BE2C (cell line): ENCODE results near the gene EXOC4.

Experiments used
- DNase-seq: peaks from one replicate; pipeline ENCODE4 v3.0.0-alpha.2; 2020
- H3K27me3 ChIP-seq: fragments of 250-450 bp; sonication (Bioruptor Pico); 2 replicates; pipeline ENCODE4 v1.5.1; 2020; ENCODE audit warnings: mild to moderate bottlenecking
- H3K36me3 ChIP-seq: fragments of 250-450 bp; sonication (Bioruptor Pico); 2 replicates; pipeline ENCODE4 v1.5.1; 2020; ENCODE audit warnings: mild to moderate bottlenecking
- H3K4me1 ChIP-seq: fragments of 250-450 bp; sonication (Bioruptor Pico); 2 replicates; pipeline ENCODE4 v1.5.1; 2020
- H3K4me3 ChIP-seq: 2 replicates; pipeline ENCODE4 v1.5.1; 2011; ENCODE audit warnings: low read depth, low read length
- H3K9me3 ChIP-seq: fragments of 250-450 bp; sonication (Bioruptor Pico); 2 replicates; pipeline ENCODE4 v1.5.1; 2020
- TF ChIP-seq, protein P1 (sequence below): IDR thresholded peaks from 2 replicates; pipeline ENCODE4 v1.5.1; 2012; ENCODE audit warnings: mild to moderate bottlenecking, low read depth, low read length

The EXOC4 gene

DNA sequence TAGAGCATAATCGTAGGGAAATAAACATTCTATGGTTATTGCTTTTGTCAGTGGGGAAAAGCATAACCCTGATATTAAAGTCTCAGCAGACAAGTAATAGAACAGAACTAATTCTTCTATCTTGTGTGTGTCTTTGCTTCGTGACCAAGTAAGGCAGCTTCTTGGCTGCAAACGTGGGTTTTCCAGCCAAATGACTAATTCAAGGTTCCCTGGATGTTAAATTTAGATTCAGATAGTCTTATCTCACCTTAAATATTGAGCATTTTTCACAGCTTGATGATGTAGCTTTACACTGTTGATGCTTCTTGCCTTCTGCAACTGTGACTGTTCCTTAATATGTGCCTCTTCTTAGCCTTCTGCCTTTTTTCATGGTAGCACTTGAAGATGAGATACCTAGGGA lies 113.0 kb downstream of the EXOC4 start:
- H3K4me1 ChIP-seq = peaks cover 2% of the 10 kb centered on the region; the same call in 1 of the 2 replicates
- no peaks in the 10 kb centered on the region for H3K9me3 ChIP-seq
- H3K4me3 ChIP-seq = no peak overlapping the region
- no peak for DNase-seq
- no peaks in the 10 kb centered on the region for H3K27me3 ChIP-seq
- no peaks in the 10 kb centered on the region; the same call in 1 of the 2 replicates for H3K36me3 ChIP-seq
- TF ChIP-seq, protein P1, sequence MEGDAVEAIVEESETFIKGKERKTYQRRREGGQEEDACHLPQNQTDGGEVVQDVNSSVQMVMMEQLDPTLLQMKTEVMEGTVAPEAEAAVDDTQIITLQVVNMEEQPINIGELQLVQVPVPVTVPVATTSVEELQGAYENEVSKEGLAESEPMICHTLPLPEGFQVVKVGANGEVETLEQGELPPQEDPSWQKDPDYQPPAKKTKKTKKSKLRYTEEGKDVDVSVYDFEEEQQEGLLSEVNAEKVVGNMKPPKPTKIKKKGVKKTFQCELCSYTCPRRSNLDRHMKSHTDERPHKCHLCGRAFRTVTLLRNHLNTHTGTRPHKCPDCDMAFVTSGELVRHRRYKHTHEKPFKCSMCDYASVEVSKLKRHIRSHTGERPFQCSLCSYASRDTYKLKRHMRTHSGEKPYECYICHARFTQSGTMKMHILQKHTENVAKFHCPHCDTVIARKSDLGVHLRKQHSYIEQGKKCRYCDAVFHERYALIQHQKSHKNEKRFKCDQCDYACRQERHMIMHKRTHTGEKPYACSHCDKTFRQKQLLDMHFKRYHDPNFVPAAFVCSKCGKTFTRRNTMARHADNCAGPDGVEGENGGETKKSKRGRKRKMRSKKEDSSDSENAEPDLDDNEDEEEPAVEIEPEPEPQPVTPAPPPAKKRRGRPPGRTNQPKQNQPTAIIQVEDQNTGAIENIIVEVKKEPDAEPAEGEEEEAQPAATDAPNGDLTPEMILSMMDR = no peak

DNA sequence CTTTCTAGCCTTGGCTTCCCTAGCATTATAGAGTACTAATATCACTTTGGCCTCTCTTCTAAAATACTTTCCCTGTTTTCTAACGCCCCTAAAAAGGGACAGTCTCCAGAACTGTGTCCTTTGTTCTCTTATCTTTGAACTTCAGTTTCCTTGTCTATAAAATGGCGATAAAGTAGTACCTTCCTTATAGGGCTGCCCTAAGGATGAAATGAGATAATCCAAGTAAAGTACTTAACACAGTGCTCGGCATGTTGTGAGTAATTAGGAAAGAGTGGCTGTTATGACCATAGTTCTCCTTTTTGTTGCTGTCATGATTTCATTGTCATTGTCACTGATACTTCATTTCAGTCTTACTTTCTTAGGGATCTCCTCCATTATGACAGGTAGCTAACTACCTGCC lies 114.7 kb downstream of the EXOC4 start:
- Histone ChIP-seq H3K9me3 (no peaks in the 10 kb centered on the region), H3K27me3 (no peaks in the 10 kb centered on the region), H3K36me3 (no peaks in the 10 kb centered on the region; the same call in 1 of the 2 replicates), H3K4me3 (no peak overlapping the region), H3K4me1 (peaks cover 2% of the 10 kb centered on the region; the same call in 1 of the 2 replicates)
- TF ChIP-seq, protein P1 = no peak
- no peak for DNase-seq

DNA sequence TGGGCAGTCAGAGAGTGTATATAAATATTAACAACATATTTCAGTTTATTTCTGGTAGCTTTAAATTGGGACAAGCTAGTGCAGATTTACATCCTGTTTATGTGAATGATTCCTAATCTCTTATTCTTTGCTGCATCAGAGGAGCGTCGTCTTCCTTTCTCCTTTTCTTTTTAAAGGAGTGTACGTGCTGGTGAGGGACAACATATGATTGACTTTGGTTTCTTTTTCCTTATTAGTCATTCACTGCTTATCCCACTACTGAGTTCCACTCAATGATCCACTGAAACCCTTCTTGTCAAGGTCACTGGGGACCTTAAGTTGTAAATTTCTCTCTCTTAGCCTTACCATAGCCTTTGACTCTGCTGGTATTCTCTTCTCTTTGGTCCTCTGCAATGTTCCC lies 116.3 kb downstream of the EXOC4 start:
- no peak for DNase-seq
- TF ChIP-seq, protein P1 = no peak
- H3K9me3 ChIP-seq = no peaks in the 10 kb centered on the region
- no peaks in the 10 kb centered on the region for H3K27me3 ChIP-seq
- H3K4me1 ChIP-seq = peaks cover 5% of the 10 kb centered on the region; the same call in 1 of the 2 replicates
- H3K4me3 ChIP-seq = no peak overlapping the region
- H3K36me3 ChIP-seq = no peaks in the 10 kb centered on the region

DNA sequence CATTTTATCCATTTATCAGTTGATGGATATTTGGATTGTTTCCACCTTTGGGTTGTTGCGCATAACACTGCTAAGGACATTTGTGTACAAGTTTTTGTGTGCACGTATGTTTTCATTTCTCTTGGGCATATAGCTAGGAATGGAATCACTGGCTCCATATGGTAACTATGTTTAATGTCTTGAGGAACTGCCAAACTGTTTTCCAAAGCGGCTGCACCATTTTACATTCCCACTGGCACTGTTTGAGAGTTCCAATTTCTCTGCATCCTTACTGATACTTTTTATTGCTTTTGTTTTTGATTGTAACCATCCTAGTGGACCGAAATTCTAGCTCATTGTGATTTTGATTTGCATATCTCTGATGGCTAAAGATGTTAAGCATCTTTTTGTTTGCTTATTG lies 118.7 kb downstream of the EXOC4 start:
- Histone ChIP-seq H3K9me3 (no peaks in the 10 kb centered on the region), H3K36me3 (no peaks in the 10 kb centered on the region), H3K4me1 (peaks cover 2% of the 10 kb centered on the region; the same call in 1 of the 2 replicates), H3K4me3 (no peak overlapping the region), H3K27me3 (no peaks in the 10 kb centered on the region)
- TF ChIP-seq, protein P1 = no peak
- DNase-seq = no peak

DNA sequence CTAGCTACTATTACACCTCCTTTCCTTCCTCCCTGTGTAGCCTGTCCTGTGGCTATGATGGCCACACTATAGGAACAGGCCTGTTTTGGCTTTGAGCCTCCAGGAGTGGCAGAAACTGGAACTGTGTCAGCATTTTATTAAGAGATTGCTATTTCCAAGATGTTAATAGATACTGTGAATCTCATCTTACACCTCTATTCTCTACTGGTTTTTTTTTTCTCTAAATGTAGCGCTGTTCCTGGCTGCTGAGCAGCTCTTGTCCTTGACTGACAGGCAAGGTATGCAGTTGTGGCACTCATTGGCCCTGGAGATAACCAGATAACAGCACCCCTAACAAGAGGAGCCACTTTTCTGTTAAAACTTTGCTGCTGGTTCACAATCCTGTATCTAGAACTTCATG lies 119.5 kb downstream of the EXOC4 start:
- H3K36me3 ChIP-seq = no peaks in the 10 kb centered on the region

DNA sequence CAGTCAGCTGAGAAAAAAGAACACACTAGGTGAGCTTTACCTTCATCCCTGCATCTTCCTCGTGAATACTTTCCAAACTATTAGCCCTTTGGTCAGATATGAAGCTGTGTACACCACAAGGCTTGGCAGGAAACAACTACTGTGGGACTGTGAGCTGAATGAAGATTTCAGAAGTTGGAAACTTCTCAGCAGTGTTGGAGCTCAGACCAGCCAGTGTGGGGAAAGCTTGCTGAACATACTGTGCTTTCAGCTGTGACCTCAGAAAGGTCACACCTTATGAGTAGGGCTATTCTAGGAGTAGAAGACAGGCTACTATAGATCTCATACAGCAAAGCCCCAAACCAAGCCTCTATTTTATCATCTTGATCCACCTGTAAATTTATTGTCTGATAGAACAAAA lies 123.6 kb downstream of the EXOC4 start:
- TF ChIP-seq, protein P1 = no peak
- Histone ChIP-seq H3K36me3 (no peaks in the 10 kb centered on the region), H3K9me3 (no peaks in the 10 kb centered on the region), H3K4me3 (no peak overlapping the region), H3K4me1 (peaks cover 2% of the 10 kb centered on the region; the same call in 1 of the 2 replicates), H3K27me3 (no peaks in the 10 kb centered on the region)
- DNase-seq = no peak

More for the DNA sequence above, 119.5 kb downstream of the EXOC4 start:
- Histone ChIP-seq H3K4me3 (no peak overlapping the region), H3K4me1 (peaks cover 2% of the 10 kb centered on the region; the same call in 1 of the 2 replicates), H3K9me3 (no peaks in the 10 kb centered on the region), H3K27me3 (no peaks in the 10 kb centered on the region)
- no peak for DNase-seq
- TF ChIP-seq, protein P1 = no peak
